Measurements from ENCODE around the gene SPATA13. TPM values are rescaled to one million over a fixed set of nuclear protein-coding genes. Genes with fewer than 3 reads are reported as not detected.
"Not testable (repeated sequence)": the region's sequence is repeated elsewhere in the genome, so short reads cannot be mapped to it uniquely, and the experiment has no call there.

The SPATA13 gene
- total RNA-seq, 1 donor from 2014 or later: 24.7 TPM

GRCh38 chr13:24348797-24349515 is 188.4 kb downstream of the SPATA13 start:
- DNase-seq (ENCODE audit: low spot score) (peak; percentile 84), ATAC-seq (peak; percentile 98)

- DNase-seq (ENCODE audit: low spot score); ATAC-seq: not testable (repeated sequence)
Measured at GRCh38 chr13:24349778-24350664, 189.5 kb downstream of the SPATA13 start.

DNA sequence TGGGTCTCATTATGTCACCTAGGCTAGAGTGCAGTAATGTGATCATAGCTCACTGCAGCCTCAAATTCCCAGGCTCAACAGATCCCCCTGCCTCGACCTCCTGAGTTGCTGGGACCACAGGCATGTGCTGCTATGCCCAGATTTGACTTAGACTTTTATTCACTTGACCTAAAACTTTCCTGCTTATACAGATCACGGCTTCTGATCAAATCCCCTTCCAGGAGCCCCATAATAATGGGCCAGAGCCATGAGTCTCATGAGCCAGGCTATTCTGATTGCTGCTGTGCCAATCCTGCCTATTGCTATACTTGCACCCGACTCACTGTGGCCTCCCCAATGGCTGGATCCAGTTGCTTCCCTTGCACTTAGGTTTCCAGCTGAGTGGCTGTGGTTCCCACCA is 190.9 kb downstream of the SPATA13 start:
- ATAC-seq (no peak), DNase-seq (ENCODE audit: low spot score) (no peak)

DNA sequence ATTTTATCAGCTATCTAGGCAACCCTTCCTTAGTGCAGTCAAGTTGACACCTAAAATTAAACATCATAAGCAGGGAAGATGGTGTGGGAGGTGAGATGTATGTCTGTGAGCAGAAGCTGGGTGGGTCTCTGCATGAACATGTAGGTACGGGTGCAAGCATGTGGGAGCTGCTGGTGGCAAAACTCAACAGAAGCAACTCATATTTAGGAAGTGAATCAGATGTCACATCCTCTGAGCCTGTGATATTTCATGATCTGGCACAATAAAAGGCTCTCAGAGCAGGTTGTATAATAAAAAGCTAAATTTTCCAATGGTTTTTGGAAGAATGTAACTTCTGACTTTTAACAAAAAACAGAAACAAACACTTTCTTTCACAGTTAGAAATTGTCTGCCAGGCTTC is 193.2 kb downstream of the SPATA13 start:
- ATAC-seq: no peak

DNA sequence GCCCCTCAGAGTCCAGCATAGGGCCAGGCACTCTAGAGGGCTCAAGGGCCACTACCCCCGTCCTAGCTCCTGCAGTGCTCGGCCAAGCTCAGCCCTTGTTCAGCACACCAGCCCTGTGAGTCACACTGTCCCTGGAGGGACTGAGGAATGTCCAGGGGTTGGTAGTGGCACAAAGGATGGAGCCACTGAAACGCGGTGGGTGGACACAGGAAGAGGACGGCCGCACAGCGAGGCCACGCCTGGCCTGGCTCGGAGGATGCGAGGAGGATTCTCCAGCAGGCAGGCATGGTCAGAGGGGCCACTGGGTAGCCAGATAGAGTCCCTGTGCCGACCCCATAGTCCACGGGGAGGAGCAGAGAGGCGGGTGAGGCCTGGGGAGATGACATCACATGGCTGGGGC is 194.6 kb downstream of the SPATA13 start:
- DNase-seq (ENCODE audit: low spot score) (no peak), ATAC-seq (no peak)

More for the DNA sequence above, 193.2 kb downstream of the SPATA13 start:
- no peak for DNase-seq (ENCODE audit: low spot score)

DNA sequence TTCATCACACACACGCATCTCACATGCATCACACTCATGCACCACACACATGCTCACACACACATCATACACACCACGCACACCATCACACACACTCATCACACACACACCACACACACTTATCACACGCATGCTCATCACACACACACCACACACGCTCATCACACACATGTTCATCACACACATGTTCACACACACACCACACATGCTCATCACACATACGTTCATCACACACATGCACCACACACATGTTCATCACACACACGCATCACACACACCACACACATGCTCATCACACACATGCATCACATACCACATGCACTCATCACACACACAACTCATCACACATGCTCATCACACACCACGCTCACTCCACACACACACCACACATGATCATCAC is 195.8 kb downstream of the SPATA13 start:
- DNase-seq (ENCODE audit: low spot score) (no peak), ATAC-seq (no peak)

Other genes starting within 250 kb of the SPATA13 start
- 0.18 TPM for gene C1QTNF9, start 148.9 kb downstream of the SPATA13 start, total RNA-seq

All from left lobe of liver (tissue), 2 donors.